SU-DHL-6 (cell line): ENCODE results near the gene RARB.

Experiments used
- H2AFZ ChIP-seq: fragments of 200-600 bp; sonication (generic); 2 replicates; pipeline ENCODE4 v1.6.1; 2014; ENCODE audit warnings: low read depth, mild to moderate bottlenecking, moderate library complexity, mixed read lengths, antibody characterized with exemption, low read length; ENCODE audit not compliant: severe bottlenecking
- H3F3A ChIP-seq: fragments of 200-600 bp; shearing (Covaris generic); 2 replicates; pipeline ENCODE4 v1.6.0; 2016; ENCODE audit warnings: antibody characterized with exemption, mild to moderate bottlenecking; ENCODE audit not compliant: insufficient read depth
- H3K27ac ChIP-seq: fragments of 200-600 bp; sonication (generic); 2 replicates; pipeline ENCODE4 v1.5.1; 2016; ENCODE audit warnings: low read depth, mild to moderate bottlenecking, low read length, moderate library complexity, mixed read lengths
- H3K27me3 ChIP-seq: fragments of 200-600 bp; sonication (generic), shearing (Covaris generic); 2 replicates; pipeline ENCODE4 v1.6.0; 2014; ENCODE audit warnings: mild to moderate bottlenecking, low read length
- H3K36me3 ChIP-seq: fragments of 200-600 bp; sonication (generic); 2 replicates; pipeline ENCODE4 v1.6.1; 2014; ENCODE audit warnings: mild to moderate bottlenecking, low read length, mixed read lengths
- H3K4me2 ChIP-seq: fragments of 300-600, 200-600 bp; shearing (Covaris generic), sonication (generic); 2 replicates; pipeline ENCODE4 v1.6.0; 2014; ENCODE audit warnings: low read length, low read depth, mild to moderate bottlenecking; ENCODE audit not compliant: poor library complexity, severe bottlenecking
- H3K4me3 ChIP-seq: fragments of 200-600 bp; sonication (generic); 2 replicates; pipeline ENCODE4 v1.5.1; 2014; ENCODE audit warnings: antibody characterized with exemption, low read length, mild to moderate bottlenecking, mixed read lengths; ENCODE audit not compliant: insufficient read depth, poor library complexity, severe bottlenecking
- H3K79me2 ChIP-seq: fragments of 200-600 bp; sonication (generic); 2 replicates; pipeline ENCODE4 v1.6.1; 2014; ENCODE audit warnings: mild to moderate bottlenecking, low read length, moderate library complexity; ENCODE audit not compliant: insufficient read depth
- H3K9ac ChIP-seq: fragments of 200-600 bp; sonication (generic); 2 replicates; pipeline ENCODE4 v1.7.0; 2014; ENCODE audit warnings: mild to moderate bottlenecking, low read length
- H3K9me2 ChIP-seq: fragments of 200-600 bp; sonication (generic); replicated peaks from 2 replicates; pipeline ENCODE4 v1.6.1; 2014; ENCODE audit warnings: low read length; ENCODE audit not compliant: insufficient read depth
- H3K9me3 ChIP-seq: fragments of 200-600 bp; sonication (generic); 2 replicates; pipeline ENCODE4 v1.6.1; 2014; ENCODE audit warnings: low read length, mixed read lengths; ENCODE audit not compliant: insufficient read depth
- H4K20me1 ChIP-seq: fragments of 200-600 bp; sonication (generic); 2 replicates; pipeline ENCODE4 v1.6.1; 2014; ENCODE audit warnings: low read depth, mild to moderate bottlenecking, antibody characterized with exemption, low read length, moderate library complexity, mixed read lengths
- EZH2phosphoT487 ChIP-seq: fragments of 200-600 bp; sonication (generic), shearing (Covaris generic); conservative IDR thresholded peaks from 2 replicates; pipeline ENCODE4 v1.6.1; 2018; ENCODE audit warnings: mild to moderate bottlenecking, antibody characterized with exemption, low read length, moderate library complexity, mixed read lengths
- TF ChIP-seq, protein P1 (sequence below): fragments of 200-600 bp; sonication (generic); IDR thresholded peaks from one replicate; pipeline ENCODE4 v1.5.1; 2017; ENCODE audit warnings: antibody characterized with exemption, mild to moderate bottlenecking, low read length, moderate library complexity; ENCODE audit not compliant: insufficient read depth, poor library complexity, severe bottlenecking

Gene RARB

DNA sequence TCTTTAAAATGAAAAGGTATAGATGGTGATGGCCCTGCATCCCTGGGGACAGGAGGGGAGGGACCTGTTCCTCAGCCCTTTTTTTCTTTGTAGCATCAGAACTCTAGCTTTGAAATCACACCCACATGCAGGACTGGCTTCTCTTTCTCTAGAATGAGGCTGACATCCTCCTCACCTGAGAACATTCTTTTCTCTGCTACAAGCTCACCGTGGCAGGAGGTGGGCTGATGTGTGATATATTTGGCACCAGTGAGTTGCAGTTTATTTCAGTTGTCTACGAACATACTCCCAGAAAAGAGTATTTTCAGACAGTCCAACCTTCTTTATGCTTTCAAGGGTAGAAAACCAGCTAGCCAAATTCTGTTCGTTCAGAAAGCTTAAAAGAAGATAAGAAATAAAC, 43.6 kb upstream of the RARB start:
- Histone ChIP-seq H3F3A (no peaks in the 10 kb centered on the region), H3K4me3 (no peak overlapping the region), H3K9me3 (no peaks in the 10 kb centered on the region), H3K9me2 (no peaks in the 10 kb centered on the region), H3K36me3 (no peaks in the 10 kb centered on the region), H3K27me3 (no peaks in the 10 kb centered on the region), H2AFZ (no peak overlapping the region), H3K27ac (no peak overlapping the region), H4K20me1 (no peaks in the 10 kb centered on the region), H3K4me2 (no peak overlapping the region), H3K9ac (no peak overlapping the region), H3K79me2 (no peaks in the 10 kb centered on the region)
- TF ChIP-seq, protein P1, sequence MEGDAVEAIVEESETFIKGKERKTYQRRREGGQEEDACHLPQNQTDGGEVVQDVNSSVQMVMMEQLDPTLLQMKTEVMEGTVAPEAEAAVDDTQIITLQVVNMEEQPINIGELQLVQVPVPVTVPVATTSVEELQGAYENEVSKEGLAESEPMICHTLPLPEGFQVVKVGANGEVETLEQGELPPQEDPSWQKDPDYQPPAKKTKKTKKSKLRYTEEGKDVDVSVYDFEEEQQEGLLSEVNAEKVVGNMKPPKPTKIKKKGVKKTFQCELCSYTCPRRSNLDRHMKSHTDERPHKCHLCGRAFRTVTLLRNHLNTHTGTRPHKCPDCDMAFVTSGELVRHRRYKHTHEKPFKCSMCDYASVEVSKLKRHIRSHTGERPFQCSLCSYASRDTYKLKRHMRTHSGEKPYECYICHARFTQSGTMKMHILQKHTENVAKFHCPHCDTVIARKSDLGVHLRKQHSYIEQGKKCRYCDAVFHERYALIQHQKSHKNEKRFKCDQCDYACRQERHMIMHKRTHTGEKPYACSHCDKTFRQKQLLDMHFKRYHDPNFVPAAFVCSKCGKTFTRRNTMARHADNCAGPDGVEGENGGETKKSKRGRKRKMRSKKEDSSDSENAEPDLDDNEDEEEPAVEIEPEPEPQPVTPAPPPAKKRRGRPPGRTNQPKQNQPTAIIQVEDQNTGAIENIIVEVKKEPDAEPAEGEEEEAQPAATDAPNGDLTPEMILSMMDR: no peak
- no peak for TF ChIP-seq EZH2phosphoT487

DNA sequence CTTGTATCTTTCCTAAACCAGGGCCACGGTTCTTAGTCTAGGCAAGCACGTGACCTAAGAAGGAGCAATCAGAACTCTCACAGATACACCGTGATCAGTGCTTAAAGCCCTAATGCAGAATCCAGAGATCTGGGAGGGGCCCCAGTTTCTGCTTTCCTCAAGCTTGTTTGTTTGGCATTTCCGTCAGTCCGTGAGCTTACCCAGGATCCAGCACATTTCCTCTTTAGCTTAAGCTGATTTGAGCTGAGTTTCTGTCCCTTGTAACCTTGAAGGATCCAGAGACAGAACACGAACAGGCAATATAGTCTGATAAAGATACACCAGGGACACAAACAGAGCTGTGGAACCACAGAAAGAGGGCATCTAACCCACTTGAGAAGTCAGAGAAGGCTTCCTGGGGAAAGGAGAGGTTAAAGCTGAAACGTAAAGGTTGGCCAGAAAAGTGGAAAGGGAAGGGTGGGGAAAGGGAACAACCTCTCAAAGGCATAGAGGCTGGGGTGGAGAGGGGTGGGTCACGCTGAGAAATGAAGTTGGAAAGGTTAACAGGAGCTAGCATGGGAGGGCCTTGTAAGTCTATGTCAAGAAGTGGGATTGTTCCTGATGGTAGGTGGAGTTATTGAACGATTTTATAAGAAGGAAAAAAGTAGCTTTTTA, 42.1 kb upstream of the RARB start:
- H3K36me3 ChIP-seq: no peaks in the 10 kb centered on the region
- TF ChIP-seq EZH2phosphoT487: no peak
- TF ChIP-seq, protein P1: no peak
- H3K9me2 ChIP-seq: no peaks in the 10 kb centered on the region
- H3K4me2 ChIP-seq: no peak overlapping the region
- no peak overlapping the region for H3K27ac ChIP-seq
- no peaks in the 10 kb centered on the region for H3F3A ChIP-seq
- H2AFZ ChIP-seq: no peak overlapping the region
- no peak overlapping the region for H3K9ac ChIP-seq
- H3K27me3 ChIP-seq: no peaks in the 10 kb centered on the region
- H3K9me3 ChIP-seq: no peaks in the 10 kb centered on the region
- no peaks in the 10 kb centered on the region for H4K20me1 ChIP-seq
- no peak overlapping the region for H3K4me3 ChIP-seq
- H3K79me2 ChIP-seq: no peaks in the 10 kb centered on the region

DNA sequence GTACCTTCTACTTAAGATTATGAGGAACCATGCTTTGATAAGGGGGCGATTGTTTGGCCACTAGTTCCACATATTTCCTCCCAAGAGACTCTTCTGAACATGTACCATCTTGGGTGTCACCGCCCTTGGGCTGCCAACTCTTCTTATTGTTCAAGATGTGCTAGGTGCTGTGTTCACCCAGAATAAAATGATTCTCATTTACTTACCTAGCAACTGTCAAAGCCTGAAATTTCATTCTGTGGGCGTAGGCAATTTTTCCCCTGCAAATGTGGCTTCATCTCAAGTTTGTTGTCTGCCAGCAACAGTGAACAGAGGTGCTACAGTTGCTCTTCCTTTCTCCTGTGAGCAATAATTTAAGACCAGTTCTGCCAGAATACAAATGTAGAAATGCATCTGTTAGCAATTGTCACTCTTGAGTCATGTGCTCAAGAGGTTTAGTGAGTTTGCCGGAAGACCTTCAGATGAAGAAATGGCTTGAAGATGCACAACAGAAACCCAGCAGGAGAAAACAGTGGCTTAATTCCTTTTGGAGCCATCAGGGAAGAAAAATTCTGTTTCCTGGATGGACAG, 41.3 kb upstream of the RARB start:
- Histone ChIP-seq H4K20me1 (no peaks in the 10 kb centered on the region), H3K9ac (no peak overlapping the region), H3K36me3 (no peaks in the 10 kb centered on the region), H3K27me3 (no peaks in the 10 kb centered on the region), H3K4me2 (no peak overlapping the region), H3K9me2 (no peaks in the 10 kb centered on the region), H3K9me3 (no peaks in the 10 kb centered on the region), H3K79me2 (no peaks in the 10 kb centered on the region), H3K4me3 (no peak overlapping the region), H3K27ac (no peak overlapping the region), H2AFZ (no peak overlapping the region), H3F3A (no peaks in the 10 kb centered on the region)
- TF ChIP-seq, protein P1: no peak
- TF ChIP-seq EZH2phosphoT487: no peak
